A673 (cell line): Measurements from ENCODE around the gene TPD52L1.

ENCODE experiments used
- CTCF ChIP-seq: fragments of 300-800, 200-600 bp; sonication (generic); conservative IDR thresholded peaks from 2 replicates; pipeline ENCODE4 v1.5.1; 2017; ENCODE audit warnings: low read depth, mild to moderate bottlenecking, antibody characterized with exemption, low read length, moderate library complexity, mixed read lengths
- EZH2 ChIP-seq: fragments of 200-600 bp; sonication (generic); IDR thresholded peaks from 2 replicates; pipeline ENCODE4 v1.6.1; 2017; ENCODE audit warnings: borderline replicate concordance, low read depth, mild to moderate bottlenecking, mixed read lengths, antibody characterized with exemption, low read length; ENCODE audit not compliant: poor library complexity, severe bottlenecking

GRCh38 chr6:125217369-125217768, 63.8 kb downstream of the TPD52L1 start:
- no peak for TF ChIP-seq CTCF
- no peak for TF ChIP-seq EZH2
